ENCODE measurements around the gene IRF2BP1.

DNA sequence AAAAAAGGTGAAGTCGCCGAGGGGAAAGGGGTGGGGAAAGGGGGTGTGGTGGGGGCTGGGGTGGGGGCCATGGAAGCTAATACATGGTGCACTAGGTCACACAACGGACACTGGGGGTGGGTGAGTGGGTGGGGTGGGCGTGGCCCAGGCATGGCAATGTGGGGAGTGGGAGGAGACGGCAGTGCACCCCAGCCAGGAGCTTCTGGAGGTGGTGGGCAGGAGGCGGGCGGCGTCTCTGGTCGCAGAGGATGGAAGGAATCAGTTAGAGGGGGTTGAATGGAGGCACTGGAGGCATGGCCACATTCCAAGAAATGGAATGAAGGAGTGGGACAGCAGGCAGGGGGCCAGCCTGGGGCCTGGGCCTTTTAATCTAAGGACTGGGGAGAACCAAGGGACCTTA lies 47.8 kb upstream of the IRF2BP1 start:
- TF ChIP-seq POLR2A (IDR thresholded peaks at IDR 0.05), result no peak
- TF ChIP-seq, protein P1, sequence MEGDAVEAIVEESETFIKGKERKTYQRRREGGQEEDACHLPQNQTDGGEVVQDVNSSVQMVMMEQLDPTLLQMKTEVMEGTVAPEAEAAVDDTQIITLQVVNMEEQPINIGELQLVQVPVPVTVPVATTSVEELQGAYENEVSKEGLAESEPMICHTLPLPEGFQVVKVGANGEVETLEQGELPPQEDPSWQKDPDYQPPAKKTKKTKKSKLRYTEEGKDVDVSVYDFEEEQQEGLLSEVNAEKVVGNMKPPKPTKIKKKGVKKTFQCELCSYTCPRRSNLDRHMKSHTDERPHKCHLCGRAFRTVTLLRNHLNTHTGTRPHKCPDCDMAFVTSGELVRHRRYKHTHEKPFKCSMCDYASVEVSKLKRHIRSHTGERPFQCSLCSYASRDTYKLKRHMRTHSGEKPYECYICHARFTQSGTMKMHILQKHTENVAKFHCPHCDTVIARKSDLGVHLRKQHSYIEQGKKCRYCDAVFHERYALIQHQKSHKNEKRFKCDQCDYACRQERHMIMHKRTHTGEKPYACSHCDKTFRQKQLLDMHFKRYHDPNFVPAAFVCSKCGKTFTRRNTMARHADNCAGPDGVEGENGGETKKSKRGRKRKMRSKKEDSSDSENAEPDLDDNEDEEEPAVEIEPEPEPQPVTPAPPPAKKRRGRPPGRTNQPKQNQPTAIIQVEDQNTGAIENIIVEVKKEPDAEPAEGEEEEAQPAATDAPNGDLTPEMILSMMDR (IDR thresholded peaks at IDR 0.05), result no peak
